G401.6 (cell line): ENCODE results near the gene ALOX5.
"Not testable (repeated sequence)": the region's sequence is repeated elsewhere in the genome, so short reads cannot be mapped to it uniquely, and the experiment has no call there.

ENCODE experiments used
- FAIRE-seq: peaks from 2 replicates; lab custom pipeline; 2012; peaks lifted over from hg19 to GRCh38; lab: Jason Lieb, UNC

Gene ALOX5

GRCh38 chr10:45374350-45375052 is 485 bp downstream of the ALOX5 start:
- no peak for FAIRE-seq

DNA sequence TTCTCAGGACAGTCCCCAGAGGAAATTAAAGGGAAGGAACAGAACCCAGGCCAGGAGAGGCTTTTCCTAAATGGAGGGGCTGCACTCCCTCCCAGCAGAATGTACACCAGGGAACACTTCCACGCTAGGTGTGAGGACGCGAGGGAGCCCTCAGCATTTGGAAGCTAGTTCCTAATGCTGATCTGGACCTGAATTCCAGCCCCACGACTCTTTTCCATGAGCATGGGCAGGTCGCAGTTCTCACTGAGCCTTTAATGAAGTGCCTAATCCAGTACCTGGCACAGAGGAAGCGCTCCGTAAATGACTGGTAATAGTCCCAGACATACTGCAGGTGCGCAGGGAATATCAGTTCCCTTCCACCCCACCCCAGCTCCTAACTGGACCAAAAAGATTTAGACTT is 1.1 kb downstream of the ALOX5 start:
- FAIRE-seq = no peak

DNA sequence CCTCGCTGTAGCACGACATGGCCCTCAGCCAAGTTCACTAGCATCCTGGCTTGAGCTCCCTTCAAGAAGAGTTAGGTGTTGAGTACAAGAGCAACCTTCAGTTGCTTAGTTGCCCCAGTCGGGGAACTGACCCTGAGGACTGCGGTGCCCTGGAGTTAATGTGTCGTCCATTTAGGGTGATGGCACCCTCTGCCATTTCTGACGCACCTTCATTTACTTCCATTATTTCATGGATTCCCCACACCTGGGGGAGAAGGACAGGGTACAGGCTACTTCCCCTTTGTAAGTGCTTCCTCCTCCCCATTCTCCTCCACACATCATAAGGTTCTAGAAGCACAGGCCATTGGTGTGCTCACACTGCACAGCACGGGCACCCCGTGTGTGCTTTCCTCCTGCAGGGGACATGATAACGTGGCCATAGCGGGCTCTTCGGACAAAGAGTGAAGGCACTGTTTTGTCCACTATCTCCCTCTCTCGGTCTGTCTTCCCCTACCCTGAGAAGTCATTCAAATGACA is 1.8 kb downstream of the ALOX5 start:
- FAIRE-seq = no peak

DNA sequence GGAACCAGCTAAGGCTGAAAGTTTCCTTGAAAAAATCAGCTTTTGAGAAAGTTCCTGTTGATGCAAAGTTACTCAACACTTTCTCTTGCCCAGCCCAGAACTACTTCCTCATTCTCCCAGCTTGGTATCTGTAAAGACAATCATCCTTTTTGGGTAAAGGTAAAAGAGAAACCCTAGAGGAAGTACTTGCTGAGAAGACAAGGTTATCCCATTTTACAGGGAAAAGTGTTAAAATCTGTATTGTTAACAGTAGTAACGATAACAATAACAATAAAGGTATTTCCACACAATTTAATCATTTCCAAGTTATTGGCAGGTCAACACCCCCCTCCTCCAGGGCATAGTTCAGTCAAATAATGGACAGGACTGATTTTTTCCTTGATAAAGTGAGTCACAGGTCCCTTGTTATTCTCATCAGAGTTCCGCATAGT is 2.4 kb downstream of the ALOX5 start:
- no peak for FAIRE-seq

DNA sequence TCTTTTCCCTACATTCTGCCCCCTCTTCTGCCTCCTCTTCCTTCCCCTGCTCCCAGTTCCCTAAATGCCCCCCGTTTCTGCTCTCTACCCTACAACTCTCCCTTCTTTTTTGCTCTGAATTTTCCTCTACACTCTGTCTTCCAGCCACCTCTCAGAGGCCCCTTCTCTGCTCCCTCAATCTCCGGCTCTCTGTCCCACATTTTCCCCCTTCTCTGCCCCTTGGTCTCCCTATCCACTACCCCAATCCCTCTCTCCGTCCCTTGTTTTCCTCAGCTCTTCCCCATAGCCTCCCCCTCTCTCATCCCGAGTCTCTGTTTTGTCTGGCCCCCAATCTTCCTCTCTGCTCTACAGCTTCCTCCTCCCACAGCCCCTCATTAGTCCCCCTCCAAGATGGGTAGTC is 3.3 kb downstream of the ALOX5 start:
- FAIRE-seq = no peak

DNA sequence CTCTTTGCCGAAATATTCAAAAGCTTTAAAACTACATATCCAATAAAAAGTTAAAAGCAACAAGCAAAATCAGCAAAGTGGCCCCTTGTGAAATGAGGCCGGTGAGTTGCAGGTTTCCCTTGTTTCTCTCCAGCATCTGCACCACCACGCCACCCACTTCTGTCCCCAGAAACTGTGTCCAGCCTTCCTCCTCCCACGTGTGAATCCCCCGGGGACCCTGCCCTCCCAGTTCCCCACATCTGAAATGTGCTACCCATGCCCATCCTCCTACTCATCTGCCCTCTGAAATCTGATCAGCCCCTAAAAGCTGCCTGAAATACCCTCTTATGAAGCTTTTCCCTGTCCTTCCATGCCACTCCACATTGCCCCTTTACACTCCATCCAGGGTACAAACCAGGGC is 3.8 kb downstream of the ALOX5 start:
- FAIRE-seq = no peak

GRCh38 chr10:45378914-45379726 is 5.1 kb downstream of the ALOX5 start:
- FAIRE-seq = no peak

DNA sequence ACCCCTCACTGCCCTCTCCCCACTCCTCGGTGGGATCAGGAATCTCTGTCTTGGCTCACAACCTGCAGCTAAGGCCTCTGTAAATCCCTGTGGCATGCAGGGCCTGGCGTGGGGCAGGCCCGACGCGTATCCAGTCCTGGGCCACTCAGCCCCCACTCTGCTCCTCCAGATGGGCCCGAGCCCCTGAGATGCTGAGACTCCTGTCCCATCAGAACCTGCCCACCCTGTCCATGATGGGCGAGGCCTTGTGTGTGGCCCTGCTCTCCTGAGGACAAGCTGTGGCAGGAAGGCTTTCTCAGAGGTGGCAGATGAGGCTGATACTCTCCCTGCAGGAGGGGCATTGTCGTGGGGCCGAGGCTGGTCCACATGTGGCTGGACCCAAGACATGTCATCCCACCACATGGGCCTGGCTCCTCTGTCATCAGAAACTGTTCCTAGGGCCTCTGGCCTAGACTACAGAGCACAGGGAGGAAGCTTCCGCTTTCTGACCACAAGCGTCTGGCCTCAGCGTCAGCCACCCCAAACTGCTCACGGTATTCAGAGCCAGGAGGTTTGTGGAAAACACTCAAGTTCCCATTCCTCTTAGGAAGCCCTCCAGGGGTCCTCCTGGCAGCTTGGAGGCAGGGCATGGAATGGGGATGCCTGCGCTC is 6.0 kb downstream of the ALOX5 start:
- FAIRE-seq = no peak

- no peak for FAIRE-seq
Measured at GRCh38 chr10:45380903-45381620, 7.0 kb downstream of the ALOX5 start.

DNA sequence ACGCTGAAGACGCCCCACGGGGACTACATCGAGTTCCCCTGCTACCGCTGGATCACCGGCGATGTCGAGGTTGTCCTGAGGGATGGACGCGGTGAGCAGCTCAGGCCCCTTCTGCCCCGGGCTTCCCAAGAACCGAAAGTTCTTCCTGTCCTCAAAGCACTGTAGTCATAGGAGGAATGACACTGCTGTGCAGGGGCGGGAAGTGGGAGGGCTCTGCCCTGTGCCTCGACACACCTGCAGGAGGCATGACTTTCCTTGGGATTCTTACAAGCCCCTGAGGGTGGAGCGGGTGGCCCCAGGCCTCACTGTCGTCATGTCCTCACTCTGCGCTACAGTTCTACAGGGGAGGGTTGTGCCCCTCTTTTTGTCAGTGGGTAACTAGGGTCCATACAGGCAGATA is 8.6 kb downstream of the ALOX5 start:
- FAIRE-seq = no peak

GRCh38 chr10:45383682-45384330 is 9.8 kb downstream of the ALOX5 start:
- FAIRE-seq = no peak

DNA sequence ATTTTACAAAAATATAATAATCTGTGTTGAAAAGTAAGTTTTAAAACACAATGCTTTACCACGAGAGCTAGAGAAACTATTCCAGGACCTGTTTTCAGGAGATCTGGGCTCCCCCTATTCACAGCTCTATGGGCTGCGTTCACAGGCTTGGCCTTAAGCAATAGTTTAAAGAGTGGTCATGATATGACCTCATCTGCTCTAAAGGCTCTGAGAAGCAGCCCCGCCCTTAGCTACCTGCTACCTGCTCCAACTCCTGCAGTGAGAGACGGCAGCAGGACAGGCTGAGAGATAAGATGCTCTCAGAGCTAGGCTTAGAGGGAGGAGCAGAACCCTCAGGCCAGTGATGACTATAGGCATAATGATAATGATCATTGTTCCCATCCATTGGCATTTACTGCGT is 12.6 kb downstream of the ALOX5 start:
- FAIRE-seq = no peak

GRCh38 chr10:45387096-45387893 is 13.3 kb downstream of the ALOX5 start:
- FAIRE-seq = no peak

- FAIRE-seq = not testable (repeated sequence)
Measured at GRCh38 chr10:45389671-45390070, 15.7 kb downstream of the ALOX5 start.

DNA sequence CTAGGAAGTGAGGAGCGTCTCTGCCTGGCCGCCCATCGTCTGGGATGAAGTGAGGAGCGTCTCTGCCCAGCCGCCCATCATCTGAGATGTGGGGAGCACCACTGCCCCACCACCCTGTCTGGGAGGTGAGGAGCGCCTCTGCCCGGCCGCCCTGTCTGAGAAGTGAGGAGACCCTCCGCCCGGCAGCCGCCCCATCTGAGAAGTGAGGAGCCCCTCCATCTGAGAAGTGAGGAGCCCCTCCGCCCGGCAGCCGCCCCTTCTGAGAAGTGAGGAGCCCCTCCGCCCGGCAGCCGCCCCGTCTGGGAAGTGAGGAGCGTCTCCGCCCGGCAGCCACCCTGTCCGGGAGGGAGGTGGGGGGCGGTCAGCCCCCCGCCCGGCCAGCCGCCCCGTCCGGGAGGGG is 17.6 kb downstream of the ALOX5 start:
- FAIRE-seq = not testable (repeated sequence)

DNA sequence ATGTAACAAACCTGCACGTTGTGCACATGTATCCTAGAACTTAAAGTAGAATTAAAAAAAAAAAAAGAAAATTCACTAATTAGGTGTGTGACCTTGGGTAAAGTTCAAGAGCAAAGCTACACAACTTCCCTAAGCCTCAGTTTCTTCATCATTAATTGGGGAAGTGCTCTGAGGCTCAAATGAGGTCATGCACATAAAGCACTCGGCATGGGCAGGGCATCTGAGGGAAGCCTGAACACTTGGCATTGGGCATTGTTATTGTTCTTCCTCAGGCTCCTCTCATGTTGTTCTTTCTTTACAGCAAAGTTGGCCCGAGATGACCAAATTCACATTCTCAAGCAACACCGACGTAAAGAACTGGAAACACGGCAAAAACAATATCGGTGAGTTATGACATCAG is 21.5 kb downstream of the ALOX5 start:
- FAIRE-seq = no peak

- no peak for FAIRE-seq
Measured at GRCh38 chr10:45398595-45398994, 24.6 kb downstream of the ALOX5 start.

DNA sequence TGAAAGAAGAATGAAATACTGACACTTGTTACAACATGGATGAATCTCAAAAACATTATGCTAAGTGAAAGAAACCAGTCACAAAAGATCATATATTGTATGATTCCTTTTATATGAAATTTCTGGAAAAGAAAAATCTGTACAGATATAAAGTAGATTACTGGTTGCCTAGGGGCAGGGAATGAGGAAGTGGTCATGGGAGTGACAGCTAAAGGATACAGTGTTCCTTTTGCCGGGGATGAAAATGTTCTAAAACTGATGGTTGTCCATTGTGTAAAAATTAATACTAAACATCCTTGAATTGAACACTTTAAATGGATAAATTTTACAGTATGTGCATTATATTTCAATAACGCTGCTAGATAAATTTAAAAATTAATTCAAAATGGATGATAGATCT is 25.1 kb downstream of the ALOX5 start:
- no peak for FAIRE-seq

GRCh38 chr10:45403151-45403550 is 29.1 kb downstream of the ALOX5 start:
- FAIRE-seq = no peak

GRCh38 chr10:45404087-45404769 is 30.2 kb downstream of the ALOX5 start:
- no peak for FAIRE-seq

DNA sequence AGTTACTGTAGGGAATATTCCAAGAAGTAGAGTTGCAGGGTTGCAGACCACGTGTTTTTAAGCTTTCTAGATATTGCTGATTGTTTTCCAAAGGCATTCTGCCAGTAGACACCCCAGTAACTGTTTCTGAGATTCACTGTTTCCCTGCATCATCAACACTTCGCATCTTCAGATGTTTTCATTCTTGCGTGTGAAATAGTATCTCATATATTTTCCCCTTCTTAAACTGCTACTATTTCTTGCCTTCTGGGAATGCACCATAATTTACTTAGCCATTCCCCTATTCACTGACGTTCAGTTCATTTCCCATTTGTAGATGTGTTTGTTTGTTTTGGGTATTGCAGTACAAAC is 30.7 kb downstream of the ALOX5 start:
- FAIRE-seq = no peak
